Neural crest cell (in vitro differentiated cells): ENCODE data around the gene KISS1. TPM values are rescaled to one million over a fixed set of nuclear protein-coding genes. Genes with fewer than 3 reads are reported as not detected.

Experiments used
- DNase-seq: peaks from one replicate; pipeline ENCODE4 v3.0.0; 2021; ENCODE audit warnings: low read depth, mixed read lengths, low spot score
- H3K27ac Mint-ChIP-seq: one replicate; pipeline ENCODE4 v1.8.0; 2021; ENCODE audit warnings: mild to moderate bottlenecking, mixed read lengths; ENCODE audit not compliant: unreplicated experiment
- H3K27me3 Mint-ChIP-seq: 2 replicates; pipeline ENCODE4 v1.8.0; 2021; ENCODE audit warnings: low read depth, mild to moderate bottlenecking, mixed read lengths
- H3K36me3 Mint-ChIP-seq: 2 replicates; pipeline ENCODE4 v1.8.0; 2021; ENCODE audit warnings: low read depth, mild to moderate bottlenecking, mixed read lengths
- H3K4me1 Mint-ChIP-seq: 2 replicates; pipeline ENCODE4 v1.8.0; 2021; ENCODE audit warnings: mixed read lengths
- H3K4me3 Mint-ChIP-seq: one replicate; pipeline ENCODE4 v1.8.0; 2021; ENCODE audit warnings: mild to moderate bottlenecking, mixed read lengths
- H3K9me3 Mint-ChIP-seq: 2 replicates; pipeline ENCODE4 v1.8.0; 2021; ENCODE audit warnings: mixed read lengths
- total RNA-seq: library from RNA; stranded (reverse); gene quantifications from 2 replicates; pipeline ENCODE4 v1.2.1, GENCODE V29; 2021
- TF ChIP-seq, protein P1 (sequence below): fragments of 200-600 bp; sonication (generic); conservative IDR thresholded peaks from 2 replicates; pipeline ENCODE4 v1.5.0; 2021; ENCODE audit warnings: antibody characterized with exemption, mild to moderate bottlenecking

Gene KISS1
- total RNA-seq, 1 donor from 2014 or later = not detected

DNA sequence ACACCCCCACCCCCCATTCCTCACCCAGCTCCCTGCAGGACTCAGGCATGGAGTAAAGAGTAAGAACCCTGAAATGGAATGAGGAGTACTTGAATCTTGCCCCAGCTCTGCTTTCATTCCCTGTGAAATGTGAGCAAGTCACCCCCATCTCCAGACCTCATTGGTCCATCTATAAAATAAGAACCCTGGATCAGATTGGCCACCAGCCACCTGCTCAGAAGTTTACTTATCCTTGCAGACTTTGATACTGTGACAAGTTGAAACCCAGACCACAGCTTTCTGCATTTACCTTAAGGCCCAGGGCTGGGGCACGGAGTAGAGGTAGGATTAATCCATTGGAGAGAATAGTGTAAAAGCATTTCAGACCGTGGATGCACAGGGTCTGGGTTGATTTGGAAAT lies 2.2 kb downstream of the KISS1 start:
- H3K4me1 Mint-ChIP-seq = peaks cover 7% of the 10 kb centered on the region
- H3K27me3 Mint-ChIP-seq = peaks cover 94% of the 10 kb centered on the region
- DNase-seq = no peak
- no peaks in the 10 kb centered on the region for H3K36me3 Mint-ChIP-seq
- H3K9me3 Mint-ChIP-seq = peaks cover 4% of the 10 kb centered on the region
- H3K27ac Mint-ChIP-seq = no peak overlapping the region
- no peak overlapping the region for H3K4me3 Mint-ChIP-seq
- TF ChIP-seq, protein P1, sequence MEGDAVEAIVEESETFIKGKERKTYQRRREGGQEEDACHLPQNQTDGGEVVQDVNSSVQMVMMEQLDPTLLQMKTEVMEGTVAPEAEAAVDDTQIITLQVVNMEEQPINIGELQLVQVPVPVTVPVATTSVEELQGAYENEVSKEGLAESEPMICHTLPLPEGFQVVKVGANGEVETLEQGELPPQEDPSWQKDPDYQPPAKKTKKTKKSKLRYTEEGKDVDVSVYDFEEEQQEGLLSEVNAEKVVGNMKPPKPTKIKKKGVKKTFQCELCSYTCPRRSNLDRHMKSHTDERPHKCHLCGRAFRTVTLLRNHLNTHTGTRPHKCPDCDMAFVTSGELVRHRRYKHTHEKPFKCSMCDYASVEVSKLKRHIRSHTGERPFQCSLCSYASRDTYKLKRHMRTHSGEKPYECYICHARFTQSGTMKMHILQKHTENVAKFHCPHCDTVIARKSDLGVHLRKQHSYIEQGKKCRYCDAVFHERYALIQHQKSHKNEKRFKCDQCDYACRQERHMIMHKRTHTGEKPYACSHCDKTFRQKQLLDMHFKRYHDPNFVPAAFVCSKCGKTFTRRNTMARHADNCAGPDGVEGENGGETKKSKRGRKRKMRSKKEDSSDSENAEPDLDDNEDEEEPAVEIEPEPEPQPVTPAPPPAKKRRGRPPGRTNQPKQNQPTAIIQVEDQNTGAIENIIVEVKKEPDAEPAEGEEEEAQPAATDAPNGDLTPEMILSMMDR = no peak

DNA sequence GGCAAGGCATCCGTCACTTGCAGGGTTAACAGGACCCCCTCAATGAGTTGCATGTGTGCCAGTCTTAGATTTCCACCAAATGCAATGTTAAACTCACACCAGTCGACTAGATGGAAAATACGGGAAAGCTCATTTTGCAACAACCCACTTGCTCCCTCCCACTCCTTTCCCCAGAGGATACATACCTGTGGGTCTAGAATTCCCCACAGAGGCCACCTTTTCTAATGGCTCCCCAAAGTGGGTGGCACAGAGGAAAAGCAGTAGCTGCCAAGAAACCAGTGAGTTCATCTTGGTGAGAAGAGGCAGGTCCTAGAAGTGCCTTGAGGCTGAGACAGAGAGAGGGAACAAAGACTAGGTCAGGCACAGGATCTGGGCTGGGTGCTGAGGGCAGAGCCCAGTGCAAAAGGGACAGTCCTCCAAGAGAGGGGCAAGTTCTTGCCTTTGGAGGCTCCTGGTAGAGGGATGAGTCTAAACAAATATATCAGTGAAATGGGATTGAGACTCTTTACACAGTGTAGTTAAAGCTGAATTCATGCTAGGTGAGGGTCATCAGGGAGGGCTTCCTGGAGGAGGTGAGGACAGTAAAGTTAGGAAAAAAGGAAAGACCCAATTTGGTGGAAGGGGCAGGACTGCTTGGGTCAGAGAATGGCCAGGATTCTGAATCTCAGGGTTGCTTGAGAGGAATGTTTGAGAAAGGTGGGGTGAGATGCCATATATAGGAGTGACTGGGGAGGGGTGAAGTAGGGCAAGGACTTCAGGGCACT lies 3.5 kb downstream of the KISS1 start:
- TF ChIP-seq, protein P1 = no peak
- DNase-seq = no peak
- Mint-ChIP-seq H3K9me3 (peaks cover 4% of the 10 kb centered on the region), H3K27me3 (peaks cover 95% of the 10 kb centered on the region), H3K4me1 (peaks cover 7% of the 10 kb centered on the region), H3K36me3 (no peaks in the 10 kb centered on the region), H3K27ac (no peak overlapping the region), H3K4me3 (no peak overlapping the region)

DNA sequence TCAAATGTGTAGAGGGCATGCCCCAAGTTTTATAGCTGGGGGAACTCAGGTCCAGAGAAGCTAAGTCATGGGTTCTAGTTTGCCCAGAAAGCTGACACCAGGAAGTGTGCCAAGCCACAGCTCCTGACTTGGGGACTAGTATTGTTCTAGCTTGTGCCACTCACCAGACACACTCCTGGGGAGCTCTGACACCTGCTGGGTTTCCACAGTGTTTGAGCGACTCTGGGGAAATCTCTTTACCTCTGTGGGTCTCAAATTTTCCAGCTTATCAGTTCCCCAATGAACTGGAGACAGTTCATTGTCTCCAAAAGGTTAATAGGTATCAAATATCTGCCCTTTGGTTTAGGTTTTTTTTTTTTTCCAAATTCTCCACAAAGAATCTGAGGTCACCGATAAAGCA lies 4.2 kb downstream of the KISS1 start:
- Mint-ChIP-seq H3K4me1 (peaks cover 7% of the 10 kb centered on the region), H3K4me3 (no peak overlapping the region), H3K27ac (no peak overlapping the region), H3K36me3 (no peaks in the 10 kb centered on the region), H3K27me3 (peaks cover 96% of the 10 kb centered on the region), H3K9me3 (peaks cover 4% of the 10 kb centered on the region)
- no peak for DNase-seq
- TF ChIP-seq, protein P1 = no peak

DNA sequence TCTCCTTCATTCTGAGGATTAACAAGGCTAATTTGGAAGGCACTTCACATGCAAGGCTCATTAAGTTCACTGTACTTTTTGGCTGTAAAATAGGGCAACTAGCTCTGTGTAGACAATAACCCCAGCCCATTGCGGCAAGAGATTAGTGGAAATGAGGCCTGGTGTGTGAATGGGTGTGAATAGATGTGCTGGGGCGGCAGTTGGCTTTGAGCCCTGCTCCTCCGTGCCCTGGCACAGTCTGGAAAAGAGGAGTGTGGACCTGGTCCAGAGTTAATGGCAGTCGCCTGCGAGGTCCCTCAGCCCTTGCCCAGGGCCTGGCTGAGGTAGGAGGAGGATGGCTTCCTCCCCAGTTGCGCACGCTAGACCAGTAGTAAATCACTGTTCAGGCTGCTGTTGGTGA lies 4.8 kb downstream of the KISS1 start:
- H3K27me3 Mint-ChIP-seq = peaks cover 96% of the 10 kb centered on the region

DNA sequence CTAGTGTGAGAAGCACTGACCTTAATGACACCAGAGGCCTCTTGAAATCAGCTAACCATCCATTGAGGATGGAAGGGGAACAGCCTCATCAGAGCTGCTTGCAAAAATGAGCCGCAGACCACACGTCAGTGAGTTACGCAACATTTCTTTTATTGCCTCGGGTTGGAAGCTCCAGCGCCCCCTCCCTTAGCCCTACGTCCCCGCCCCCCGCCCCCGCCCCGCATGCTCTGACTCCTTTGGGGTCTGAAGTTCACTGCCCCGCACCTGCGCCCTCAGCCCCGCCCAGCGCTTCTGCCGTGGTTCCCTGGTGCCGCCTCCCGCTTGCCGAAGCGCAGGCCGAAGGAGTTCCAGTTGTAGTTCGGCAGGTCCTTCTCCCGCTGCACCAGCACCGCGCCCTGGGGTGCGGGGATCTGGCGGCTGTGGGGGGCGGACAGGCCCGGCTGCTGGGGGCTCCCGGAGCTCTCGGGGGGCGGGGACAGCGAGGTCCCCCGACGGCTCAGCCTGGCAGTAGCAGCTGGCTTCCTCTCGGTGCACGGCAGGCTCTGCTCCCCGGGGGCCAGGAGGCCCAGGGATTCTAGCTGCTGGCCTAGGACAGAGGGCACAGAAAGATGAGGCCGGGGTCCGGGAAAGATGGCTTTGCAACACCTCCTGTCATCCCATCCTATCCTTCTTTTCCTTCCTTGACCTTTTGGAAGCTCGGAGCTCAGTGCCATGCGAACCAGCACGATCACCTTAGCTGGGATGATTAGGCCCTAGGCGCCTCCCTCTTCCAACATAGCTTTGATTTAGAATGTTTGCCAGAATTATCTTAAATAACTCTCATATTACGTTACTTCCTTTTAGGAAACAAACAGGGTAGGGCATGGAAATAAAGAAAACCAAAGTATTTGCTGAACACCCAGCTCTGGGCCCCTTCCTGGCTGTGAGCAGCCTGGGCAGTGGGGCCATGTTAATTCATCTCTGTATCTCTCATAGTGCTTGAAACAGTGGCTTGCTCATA lies 5.8 kb downstream of the KISS1 start:
- peaks cover 4% of the 10 kb centered on the region for H3K9me3 Mint-ChIP-seq
- DNase-seq = no peak
- TF ChIP-seq, protein P1 = no peak
- peak overlapping the region; percentile 10 for H3K4me3 Mint-ChIP-seq
- H3K27me3 Mint-ChIP-seq = peaks cover 96% of the 10 kb centered on the region
- H3K36me3 Mint-ChIP-seq = no peaks in the 10 kb centered on the region
- H3K4me1 Mint-ChIP-seq = peaks cover 7% of the 10 kb centered on the region
- no peak overlapping the region for H3K27ac Mint-ChIP-seq

More for the DNA sequence above, 4.8 kb downstream of the KISS1 start:
- Mint-ChIP-seq H3K9me3 (peaks cover 4% of the 10 kb centered on the region), H3K36me3 (no peaks in the 10 kb centered on the region), H3K4me3 (no peak overlapping the region), H3K4me1 (peaks cover 7% of the 10 kb centered on the region), H3K27ac (no peak overlapping the region)
- TF ChIP-seq, protein P1 = no peak
- no peak for DNase-seq
